Measurements from ENCODE around the gene PARP4.

DNA sequence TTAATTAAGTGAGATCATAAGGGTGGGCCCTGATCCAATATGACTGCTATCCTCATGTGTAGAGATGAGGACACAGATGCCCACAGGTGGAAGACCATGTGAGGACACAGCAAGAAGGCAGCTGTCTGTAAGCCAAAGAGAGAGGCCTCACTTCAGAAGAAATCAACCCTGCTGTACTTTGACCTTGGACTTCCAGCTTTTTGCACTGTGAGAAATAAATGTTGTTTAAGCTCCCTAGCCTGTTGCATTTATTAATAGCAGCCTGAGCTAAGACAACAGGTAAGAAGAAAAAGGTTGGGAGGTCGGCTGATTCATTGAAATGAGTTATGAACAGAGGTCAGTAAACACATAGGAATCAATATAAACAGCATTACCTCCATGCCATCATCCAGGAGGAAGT, 14.8 kb downstream of the PARP4 start:
- TF ChIP-seq, protein P1, sequence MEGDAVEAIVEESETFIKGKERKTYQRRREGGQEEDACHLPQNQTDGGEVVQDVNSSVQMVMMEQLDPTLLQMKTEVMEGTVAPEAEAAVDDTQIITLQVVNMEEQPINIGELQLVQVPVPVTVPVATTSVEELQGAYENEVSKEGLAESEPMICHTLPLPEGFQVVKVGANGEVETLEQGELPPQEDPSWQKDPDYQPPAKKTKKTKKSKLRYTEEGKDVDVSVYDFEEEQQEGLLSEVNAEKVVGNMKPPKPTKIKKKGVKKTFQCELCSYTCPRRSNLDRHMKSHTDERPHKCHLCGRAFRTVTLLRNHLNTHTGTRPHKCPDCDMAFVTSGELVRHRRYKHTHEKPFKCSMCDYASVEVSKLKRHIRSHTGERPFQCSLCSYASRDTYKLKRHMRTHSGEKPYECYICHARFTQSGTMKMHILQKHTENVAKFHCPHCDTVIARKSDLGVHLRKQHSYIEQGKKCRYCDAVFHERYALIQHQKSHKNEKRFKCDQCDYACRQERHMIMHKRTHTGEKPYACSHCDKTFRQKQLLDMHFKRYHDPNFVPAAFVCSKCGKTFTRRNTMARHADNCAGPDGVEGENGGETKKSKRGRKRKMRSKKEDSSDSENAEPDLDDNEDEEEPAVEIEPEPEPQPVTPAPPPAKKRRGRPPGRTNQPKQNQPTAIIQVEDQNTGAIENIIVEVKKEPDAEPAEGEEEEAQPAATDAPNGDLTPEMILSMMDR (IDR thresholded peaks at IDR 0.05): no peak
- TF ChIP-seq POLR2A (IDR thresholded peaks at IDR 0.05): no peak
- no peak for TF ChIP-seq POLR2AphosphoS5 (IDR thresholded peaks at IDR 0.05)
